GM19463 (cell line): ENCODE results near the gene METTL17.
"Not testable (repeated sequence)": the region's sequence is repeated elsewhere in the genome, so short reads cannot be mapped to it uniquely, and the experiment has no call there.

Experiments
- ATAC-seq: cut with Tn5 transposase; IDR thresholded peaks from one replicate; pipeline ENCODE4 v1.9.1; 2021; ENCODE audit warnings: mild to moderate bottlenecking, moderate library complexity; ENCODE audit not compliant: unreplicated experiment

Gene METTL17

GRCh38 chr14:21023817-21024584, 34.2 kb downstream of the METTL17 start:
- ATAC-seq, result no peak

GRCh38 chr14:21024585-21025370, 35.0 kb downstream of the METTL17 start, which contains the start of gene NDRG2:
NDRG2 (minus strand) TSS chr14:21025061; CDS start chr14:21023315, 1,746 bp downstream.
- ATAC-seq, result no peak

- no peak for ATAC-seq
Measured at GRCh38 chr14:21025371-21026273, 35.8 kb downstream of the METTL17 start.

- no peak for ATAC-seq
Measured at GRCh38 chr14:21026274-21026987, 36.7 kb downstream of the METTL17 start.

GRCh38 chr14:21026988-21027315, 37.2 kb downstream of the METTL17 start:
- no peak for ATAC-seq

GRCh38 chr14:21029917-21030316, 40.1 kb downstream of the METTL17 start, which contains the start of gene TPPP2:
TPPP2 (plus strand) TSS chr14:21030217; CDS start chr14:21030582, 365 bp downstream.
- ATAC-seq, result no peak

GRCh38 chr14:21030531-21030930, 40.8 kb downstream of the METTL17 start:
- ATAC-seq, result no peak

GRCh38 chr14:21032326-21033132, 42.7 kb downstream of the METTL17 start:
- no peak for ATAC-seq

- ATAC-seq, result no peak
Measured at GRCh38 chr14:21033133-21033698, 43.4 kb downstream of the METTL17 start.

- no peak for ATAC-seq
Measured at GRCh38 chr14:21034707-21035106, 44.9 kb downstream of the METTL17 start, which contains the start of gene RNASE13. RNASE13 (minus strand) TSS chr14:21034807; CDS start chr14:21034288, 519 bp downstream.

- no peak for ATAC-seq
Measured at GRCh38 chr14:21036751-21037150, 47.0 kb downstream of the METTL17 start.

- ATAC-seq, result no peak
Measured at GRCh38 chr14:21037156-21037555, 47.4 kb downstream of the METTL17 start.

- ATAC-seq, result no peak
Measured at GRCh38 chr14:21038441-21039422, 49.0 kb downstream of the METTL17 start.

- no peak for ATAC-seq
Measured at GRCh38 chr14:21039585-21040369, 50.0 kb downstream of the METTL17 start.

- no peak for ATAC-seq
Measured at GRCh38 chr14:21040370-21040925, 50.7 kb downstream of the METTL17 start.

- ATAC-seq, result not testable (repeated sequence)
Measured at GRCh38 chr14:21040941-21041340, 51.2 kb downstream of the METTL17 start.
